ENCODE measurements around the gene BTNL2. TPM values are rescaled to one million over a fixed set of nuclear protein-coding genes. Genes with fewer than 3 reads are reported as not detected.

The BTNL2 gene
- total RNA-seq, 1 experiment from 2014 or later = not detected

- Histone ChIP-seq H3K36me3 (replicated peaks; ENCODE audit: control insufficient read depth, insufficient read depth, low read length) (no peaks in the 10 kb centered on the region), H3K27me3 (ENCODE audit: control insufficient read depth, insufficient read depth, low read length) (no peaks in the 10 kb centered on the region; the same call in 1 of the 2 replicates), H3K4me3 (ENCODE audit: insufficient read depth, low read depth, low read length) (no peak overlapping the region)
- DNase-seq = peak; percentile 18
Measured at GRCh38 chr6:32401284-32401963, 5.6 kb downstream of the BTNL2 start.

- H3K4me3 ChIP-seq (ENCODE audit: insufficient read depth, low read depth, low read length) = no peak overlapping the region
- H3K36me3 ChIP-seq (replicated peaks; ENCODE audit: control insufficient read depth, insufficient read depth, low read length) = no peaks in the 10 kb centered on the region; the same call in 1 of the 2 replicates
- H3K27me3 ChIP-seq (ENCODE audit: control insufficient read depth, insufficient read depth, low read length) = no peaks in the 10 kb centered on the region
- DNase-seq = no peak
Measured at GRCh38 chr6:32397252-32397920, 9.6 kb downstream of the BTNL2 start.

GRCh38 chr6:32396028-32396427 lies 11.0 kb downstream of the BTNL2 start:
- Histone ChIP-seq H3K36me3 (replicated peaks; ENCODE audit: control insufficient read depth, insufficient read depth, low read length) (no peaks in the 10 kb centered on the region; the same call in 1 of the 2 replicates), H3K4me3 (ENCODE audit: insufficient read depth, low read depth, low read length) (no peak overlapping the region), H3K27me3 (ENCODE audit: control insufficient read depth, insufficient read depth, low read length) (no peaks in the 10 kb centered on the region)
- DNase-seq = no peak

GRCh38 chr6:32393665-32394420 lies 13.1 kb downstream of the BTNL2 start:
- no peak for DNase-seq
- Histone ChIP-seq H3K4me3 (ENCODE audit: insufficient read depth, low read depth, low read length) (no peak overlapping the region), H3K36me3 (replicated peaks; ENCODE audit: control insufficient read depth, insufficient read depth, low read length) (no peaks in the 10 kb centered on the region; the same call in 1 of the 2 replicates), H3K27me3 (ENCODE audit: control insufficient read depth, insufficient read depth, low read length) (no peaks in the 10 kb centered on the region)

GRCh38 chr6:32391505-32391904 lies 15.5 kb downstream of the BTNL2 start:
- Histone ChIP-seq H3K4me3 (ENCODE audit: insufficient read depth, low read depth, low read length) (no peak overlapping the region), H3K27me3 (ENCODE audit: control insufficient read depth, insufficient read depth, low read length) (no peaks in the 10 kb centered on the region), H3K36me3 (replicated peaks; ENCODE audit: control insufficient read depth, insufficient read depth, low read length) (no peaks in the 10 kb centered on the region; the same call in 1 of the 2 replicates)
- DNase-seq = no peak

GRCh38 chr6:32387589-32388340 lies 19.2 kb downstream of the BTNL2 start:
- Histone ChIP-seq H3K36me3 (replicated peaks; ENCODE audit: control insufficient read depth, insufficient read depth, low read length) (no peaks in the 10 kb centered on the region), H3K27me3 (ENCODE audit: control insufficient read depth, insufficient read depth, low read length) (no peaks in the 10 kb centered on the region), H3K4me3 (ENCODE audit: insufficient read depth, low read depth, low read length) (no peak overlapping the region)
- DNase-seq = no peak

GRCh38 chr6:32386040-32386439 lies 20.9 kb downstream of the BTNL2 start:
- Histone ChIP-seq H3K4me3 (ENCODE audit: insufficient read depth, low read depth, low read length) (no peak overlapping the region), H3K27me3 (ENCODE audit: control insufficient read depth, insufficient read depth, low read length) (no peaks in the 10 kb centered on the region), H3K36me3 (replicated peaks; ENCODE audit: control insufficient read depth, insufficient read depth, low read length) (no peaks in the 10 kb centered on the region)
- no peak for DNase-seq

GRCh38 chr6:32382757-32383420 lies 24.1 kb downstream of the BTNL2 start:
- no peak for DNase-seq
- H3K27me3 ChIP-seq (ENCODE audit: control insufficient read depth, insufficient read depth, low read length) = no peaks in the 10 kb centered on the region
- no peak overlapping the region for H3K4me3 ChIP-seq (ENCODE audit: insufficient read depth, low read depth, low read length)
- no peaks in the 10 kb centered on the region for H3K36me3 ChIP-seq (replicated peaks; ENCODE audit: control insufficient read depth, insufficient read depth, low read length)

- Histone ChIP-seq H3K36me3 (replicated peaks; ENCODE audit: control insufficient read depth, insufficient read depth, low read length) (no peaks in the 10 kb centered on the region), H3K27me3 (ENCODE audit: control insufficient read depth, insufficient read depth, low read length) (no peaks in the 10 kb centered on the region), H3K4me3 (ENCODE audit: insufficient read depth, low read depth, low read length) (no peak overlapping the region)
- no peak for DNase-seq
Measured at GRCh38 chr6:32379545-32379944, 27.4 kb downstream of the BTNL2 start.

- Histone ChIP-seq H3K36me3 (replicated peaks; ENCODE audit: control insufficient read depth, insufficient read depth, low read length) (no peaks in the 10 kb centered on the region), H3K27me3 (ENCODE audit: control insufficient read depth, insufficient read depth, low read length) (no peaks in the 10 kb centered on the region), H3K4me3 (ENCODE audit: insufficient read depth, low read depth, low read length) (no peak overlapping the region)
- no peak for DNase-seq
Measured at GRCh38 chr6:32375739-32376529, 31.0 kb downstream of the BTNL2 start.

- Histone ChIP-seq H3K4me3 (ENCODE audit: insufficient read depth, low read depth, low read length) (no peak within 1 kb of the TSS), H3K27me3 (ENCODE audit: control insufficient read depth, insufficient read depth, low read length) (no peaks in the 10 kb centered on the region), H3K36me3 (replicated peaks; ENCODE audit: control insufficient read depth, insufficient read depth, low read length) (no peaks in the 10 kb centered on the region)
- DNase-seq = no peak
Measured at GRCh38 chr6:32371803-32372202, 35.2 kb downstream of the BTNL2 start, which contains the start of gene TSBP1. TSS of gene TSBP1 (minus strand) at chr6:32371903. CDS start at chr6:32371706, 197 bp downstream.

GRCh38 chr6:32371229-32371628 lies 35.8 kb downstream of the BTNL2 start:
- no peaks in the 10 kb centered on the region for H3K27me3 ChIP-seq (ENCODE audit: control insufficient read depth, insufficient read depth, low read length)
- H3K4me3 ChIP-seq (ENCODE audit: insufficient read depth, low read depth, low read length) = no peak overlapping the region
- DNase-seq = no peak
- no peaks in the 10 kb centered on the region for H3K36me3 ChIP-seq (replicated peaks; ENCODE audit: control insufficient read depth, insufficient read depth, low read length)

GRCh38 chr6:32370505-32370904 lies 36.5 kb downstream of the BTNL2 start:
- Histone ChIP-seq H3K27me3 (ENCODE audit: control insufficient read depth, insufficient read depth, low read length) (no peaks in the 10 kb centered on the region), H3K36me3 (replicated peaks; ENCODE audit: control insufficient read depth, insufficient read depth, low read length) (no peaks in the 10 kb centered on the region), H3K4me3 (ENCODE audit: insufficient read depth, low read depth, low read length) (no peak overlapping the region)
- DNase-seq = no peak

Data from H7 (cell line).